GM21529 (cell line): ENCODE results near the gene JPT2.
A peak's percentile ranks its signal among the peaks of the same experiment; 100 is the strongest.

Source experiments
- ATAC-seq: cut with Tn5 transposase; IDR thresholded peaks from one replicate; pipeline ENCODE4 v1.9.1; 2021; ENCODE audit not compliant: unreplicated experiment

JPT2 gene

DNA sequence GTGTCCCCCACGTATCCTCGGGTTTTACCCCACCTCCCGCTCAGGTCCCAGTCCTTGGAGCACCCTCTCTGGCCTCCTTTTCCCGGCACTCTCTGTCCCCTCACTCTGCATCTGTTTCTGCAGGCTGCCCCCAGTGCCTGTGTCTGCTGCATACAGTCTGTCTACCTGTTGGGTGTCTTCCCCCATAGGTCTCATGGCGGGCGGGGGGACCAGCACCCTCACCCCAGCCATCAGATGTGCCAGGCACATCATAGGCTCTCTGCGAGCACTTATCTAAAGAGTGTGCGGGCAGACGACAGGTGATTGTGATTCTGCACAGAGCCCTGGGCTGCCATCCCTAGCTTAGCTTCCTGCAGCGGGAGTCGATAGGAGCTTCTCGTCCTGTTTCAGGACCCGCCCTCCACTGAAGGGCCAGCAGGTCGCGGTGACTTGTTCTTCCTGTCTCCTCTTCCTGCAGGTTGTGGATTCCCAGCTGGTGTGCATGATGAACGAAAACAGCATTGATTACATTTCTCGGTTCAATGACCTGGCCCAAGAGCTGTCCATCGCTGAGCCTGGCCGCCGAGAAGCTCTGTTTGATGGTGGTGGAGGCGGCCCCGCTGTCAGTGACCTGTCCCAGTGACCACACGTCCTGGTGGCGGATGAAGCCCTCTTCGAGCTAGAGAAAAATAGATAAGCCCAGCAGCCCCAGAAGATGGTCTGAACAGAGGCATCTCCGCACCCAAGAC, 4.5 kb upstream of the JPT2 start:
- no peak for ATAC-seq

DNA sequence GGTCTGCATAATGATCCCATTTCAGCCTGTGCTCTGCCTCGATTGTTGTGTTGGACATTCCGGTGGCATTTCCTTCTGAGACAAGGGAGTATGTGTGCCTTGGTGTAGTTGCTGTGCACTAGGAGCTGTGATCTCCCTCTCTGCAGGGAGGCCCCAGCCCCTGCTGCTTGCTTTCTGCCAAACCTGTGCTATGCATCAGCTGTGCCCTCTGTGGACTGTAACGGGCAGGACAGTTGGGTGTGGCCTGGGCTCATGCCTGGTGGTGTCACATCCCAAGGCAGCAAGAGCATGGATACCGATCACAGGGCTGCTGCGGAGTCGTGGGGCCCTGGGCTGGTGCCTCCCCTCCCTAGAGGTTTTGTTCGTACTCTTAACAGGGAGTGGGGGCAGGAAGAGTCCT, 3.8 kb upstream of the JPT2 start:
- ATAC-seq: no peak

DNA sequence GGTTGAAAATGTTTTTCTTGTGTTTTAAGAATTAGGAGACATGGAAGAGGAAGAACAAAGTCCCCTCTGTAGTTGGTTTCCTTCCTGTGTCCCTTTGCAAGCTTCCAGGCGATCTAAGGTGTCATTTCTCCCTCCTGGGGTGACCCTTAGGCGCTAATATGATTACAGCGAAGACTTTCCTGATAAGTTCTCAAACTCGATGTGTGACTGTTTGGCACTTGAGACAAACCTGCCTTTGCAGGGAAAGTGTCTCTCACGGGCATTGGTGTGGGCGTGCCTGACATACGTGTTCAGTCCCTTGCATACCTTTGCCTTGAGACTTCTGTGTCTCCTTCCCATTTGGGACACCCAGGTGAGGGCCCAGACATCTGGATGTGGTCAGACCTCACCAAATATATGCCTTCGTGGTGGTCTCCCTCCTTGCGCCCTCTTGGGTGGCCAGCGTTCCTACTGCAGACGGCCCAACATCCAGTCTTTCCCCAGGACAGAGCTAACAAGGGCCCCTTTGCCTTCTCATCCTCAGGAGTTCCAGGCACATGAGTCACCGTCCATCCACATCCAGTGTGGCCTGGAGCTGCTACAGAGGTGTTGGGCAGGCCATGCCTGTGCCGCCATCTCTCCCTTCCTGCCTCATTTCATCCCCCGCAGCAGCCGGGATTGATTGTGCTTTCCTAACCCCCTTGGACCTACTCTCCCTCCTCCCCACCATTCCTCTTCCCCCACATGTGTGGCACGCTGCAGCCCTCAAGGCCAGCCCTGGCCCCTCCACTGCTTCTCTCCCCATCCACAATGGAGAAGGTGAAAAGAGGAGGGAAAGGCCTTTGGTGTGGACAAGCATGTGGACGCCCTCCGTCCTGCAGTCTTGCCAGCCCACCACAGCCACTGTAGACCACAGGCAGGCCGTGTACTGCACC, 3.1 kb upstream of the JPT2 start:
- ATAC-seq: no peak

DNA sequence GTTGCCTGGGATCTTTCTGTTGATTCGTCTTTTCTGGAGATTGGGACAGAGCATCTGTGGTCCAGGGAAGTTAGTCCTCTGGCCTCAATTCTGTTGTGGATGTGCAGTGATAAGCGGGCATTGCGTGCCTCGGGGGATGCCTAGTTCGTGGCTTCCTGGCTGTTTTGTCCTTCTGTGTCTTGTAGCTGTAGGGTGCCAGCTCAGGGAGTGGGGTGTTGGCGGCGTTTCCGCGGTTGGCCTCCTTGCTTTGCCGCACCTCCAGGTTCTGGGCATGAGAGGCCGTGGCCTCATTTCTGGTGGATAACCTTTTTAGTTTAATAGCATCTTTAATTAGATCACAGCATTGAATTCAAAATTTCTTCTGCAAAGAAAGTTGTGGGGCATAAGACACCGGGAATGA, 1.4 kb upstream of the JPT2 start:
- ATAC-seq: no peak

DNA sequence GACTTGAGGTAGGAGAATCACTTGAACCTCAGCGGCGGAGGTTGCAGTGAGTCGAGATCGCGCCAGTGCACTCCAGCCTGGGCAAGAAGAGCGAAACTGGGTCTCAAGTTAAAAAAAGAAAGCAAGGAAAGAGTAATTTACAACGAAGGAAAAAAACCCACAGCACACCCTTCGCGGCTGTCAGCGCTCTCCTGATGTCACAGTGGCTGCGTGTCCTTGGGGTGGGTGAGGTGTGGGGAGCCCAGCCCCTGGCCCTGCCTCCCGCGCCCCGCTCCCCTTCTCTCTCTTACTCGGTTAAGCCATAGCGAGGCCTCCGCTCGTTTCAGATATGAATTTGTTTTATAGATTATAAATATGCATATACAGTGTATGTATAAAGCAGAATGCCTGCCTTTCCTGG, 740 bp upstream of the JPT2 start:
- ATAC-seq: no peak

DNA sequence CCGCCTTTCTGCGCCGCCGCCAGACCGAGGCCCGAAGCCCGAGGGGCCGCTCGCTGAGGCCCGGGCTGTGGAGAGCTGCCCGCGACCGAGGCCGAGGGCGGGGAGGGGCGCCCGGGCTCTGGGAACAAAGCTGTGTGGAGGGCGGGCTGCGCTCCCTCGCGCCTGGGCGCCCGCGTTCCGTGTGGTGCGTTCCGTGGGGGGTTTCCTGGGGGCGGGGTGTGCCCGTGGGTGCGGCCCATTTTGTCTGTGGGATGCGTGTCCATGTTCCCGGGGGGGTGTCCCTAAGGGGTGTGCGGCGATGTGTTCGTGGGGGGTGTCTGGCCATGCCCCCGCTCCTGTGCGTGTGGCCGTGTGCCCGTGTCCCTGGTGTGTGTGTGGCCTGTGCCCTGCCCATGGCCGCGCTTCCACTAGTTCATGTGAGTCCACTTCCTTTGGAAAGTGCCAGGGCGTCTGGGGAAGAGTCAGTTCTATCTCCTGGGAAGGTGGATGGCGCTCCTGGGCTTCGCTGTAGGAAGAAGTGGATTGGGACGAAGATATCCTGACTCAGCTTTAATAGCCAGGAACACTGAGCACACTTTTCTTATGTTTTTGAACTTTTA, 520 bp downstream of the JPT2 start:
- peak; percentile 13 for ATAC-seq

DNA sequence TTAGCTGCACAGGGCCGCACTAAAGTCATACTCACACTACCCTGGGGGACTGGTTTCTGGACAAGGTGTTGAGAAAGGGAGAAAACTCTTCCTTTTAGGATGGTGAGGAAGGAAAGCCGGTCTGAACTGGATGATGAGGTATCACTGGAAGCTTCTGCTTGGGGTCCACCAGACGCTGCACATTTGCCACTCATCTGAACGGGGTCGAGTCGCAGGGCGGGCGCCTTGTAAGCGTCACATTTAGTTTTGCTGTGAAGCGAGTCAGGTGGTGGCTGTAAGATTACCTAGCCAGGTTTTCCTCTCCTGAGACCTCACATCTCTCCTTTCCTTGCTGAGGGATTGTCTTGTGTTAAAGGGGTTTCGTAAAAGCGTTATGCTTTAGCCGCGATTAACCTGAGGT, 2.3 kb downstream of the JPT2 start:
- no peak for ATAC-seq

DNA sequence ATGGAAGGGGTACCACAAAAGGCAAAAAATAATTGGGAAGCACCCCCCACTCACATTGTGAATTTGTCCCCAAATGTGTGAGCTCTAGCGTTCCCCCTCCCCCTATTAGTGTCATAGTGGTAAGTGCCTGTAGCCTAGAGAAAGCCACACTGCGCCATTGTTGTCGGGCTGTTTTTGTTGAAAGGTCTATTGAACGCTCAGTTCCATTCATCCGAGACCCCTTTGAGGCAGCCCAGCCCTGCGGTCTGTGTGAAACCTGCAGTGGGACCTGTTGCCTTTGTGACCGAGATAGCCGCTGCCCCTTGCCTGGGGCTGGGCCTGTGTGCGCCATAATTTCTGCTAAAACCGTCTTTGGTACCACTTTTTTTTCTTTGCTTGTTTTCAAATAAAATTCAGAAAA, 3.0 kb downstream of the JPT2 start:
- no peak for ATAC-seq

DNA sequence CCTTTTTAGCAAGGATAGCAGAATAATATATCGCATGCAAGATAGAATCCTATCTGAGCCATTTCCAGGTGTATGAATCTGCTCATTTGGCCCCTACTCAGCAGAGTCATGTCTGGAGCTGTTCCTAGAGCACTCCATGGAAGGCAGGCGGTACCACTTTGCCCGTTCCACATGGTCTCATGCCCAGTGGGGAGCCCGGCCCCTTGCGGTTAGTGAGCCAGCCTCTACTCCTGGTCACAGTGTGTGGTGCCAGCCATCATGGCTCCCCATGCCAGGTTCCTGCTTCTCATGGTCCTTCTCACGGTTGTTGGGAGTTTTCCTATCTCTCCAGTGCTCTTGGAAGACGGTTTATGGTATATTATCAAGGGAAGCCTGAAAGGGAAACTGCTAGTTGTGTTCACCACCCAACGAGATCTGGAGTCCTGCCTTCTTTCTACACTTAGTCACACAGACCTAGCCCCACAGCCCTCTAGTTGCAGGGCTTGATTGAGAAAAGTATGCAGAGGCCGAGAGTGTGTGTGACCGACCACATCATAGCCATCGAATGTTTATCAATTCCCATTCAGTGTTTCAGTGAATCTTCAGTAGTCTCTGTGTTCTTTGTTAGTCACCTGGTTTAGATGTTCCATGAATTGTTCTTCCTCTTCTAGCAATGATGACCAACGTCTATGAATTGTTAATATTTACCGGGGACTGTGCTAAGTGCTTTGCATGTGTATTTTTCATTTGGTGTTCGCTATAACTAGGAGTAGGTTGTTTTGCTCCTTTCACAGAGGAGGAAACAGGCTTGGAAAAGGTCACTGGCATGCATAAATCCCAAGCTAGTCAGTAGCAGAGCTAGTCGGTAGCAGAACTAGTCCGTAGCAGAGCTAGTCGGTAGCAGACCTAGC, 9.6 kb downstream of the JPT2 start:
- no peak for ATAC-seq

DNA sequence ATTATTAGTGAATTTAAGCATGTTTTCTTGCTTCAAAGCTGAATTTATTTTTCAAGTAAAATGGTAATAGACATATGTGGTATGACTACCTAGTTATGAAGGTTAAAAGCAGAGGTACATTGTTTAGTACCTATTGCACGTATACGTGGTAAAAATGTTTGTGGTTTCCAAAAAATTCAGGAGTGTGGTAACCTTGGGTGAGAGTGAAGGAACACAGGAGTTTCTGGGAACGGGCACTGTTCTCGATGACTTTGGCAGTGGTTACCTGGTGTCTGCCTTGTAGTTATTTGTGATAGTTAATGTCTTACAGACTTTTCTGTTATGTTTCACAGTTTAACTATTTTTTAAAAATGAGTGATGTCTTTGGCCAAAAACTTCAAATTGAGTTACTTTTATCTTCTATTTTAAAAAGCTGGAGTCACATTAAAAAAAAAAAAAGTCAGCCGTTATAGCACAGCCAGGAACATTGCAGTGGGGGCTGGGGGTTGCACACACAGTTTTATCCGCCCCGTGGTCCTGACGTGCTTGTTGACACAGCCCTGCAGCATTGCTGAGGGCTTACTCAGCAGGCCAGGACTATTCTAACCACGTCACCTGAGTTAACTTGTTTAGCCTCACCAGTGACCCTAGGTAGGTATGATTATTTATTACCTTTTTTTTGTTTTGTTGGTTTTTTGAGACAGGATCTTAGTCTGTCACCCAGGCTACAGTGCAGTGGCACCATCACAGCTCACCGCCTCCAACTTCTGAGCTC, 10.9 kb downstream of the JPT2 start:
- ATAC-seq: no peak

DNA sequence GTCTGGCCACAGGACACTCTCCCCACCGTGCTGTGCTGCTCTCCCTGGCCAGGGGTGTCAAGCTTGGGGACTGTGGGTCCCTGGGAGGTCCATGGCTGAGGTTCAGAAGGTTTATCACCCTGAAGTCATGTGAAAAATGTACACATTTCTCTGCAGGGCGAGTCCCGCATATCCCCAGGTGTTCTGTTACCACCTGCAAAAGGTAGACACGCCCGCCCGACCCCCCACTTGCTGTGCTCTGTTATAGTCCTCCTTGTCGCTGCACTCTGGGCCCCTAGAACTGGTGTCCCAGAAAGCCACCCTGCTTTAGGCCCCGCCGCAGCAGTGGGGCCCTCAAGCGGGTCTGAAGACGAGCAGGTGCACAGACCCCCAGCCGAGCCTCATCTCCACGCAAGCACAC, 11.8 kb downstream of the JPT2 start:
- ATAC-seq: no peak

DNA sequence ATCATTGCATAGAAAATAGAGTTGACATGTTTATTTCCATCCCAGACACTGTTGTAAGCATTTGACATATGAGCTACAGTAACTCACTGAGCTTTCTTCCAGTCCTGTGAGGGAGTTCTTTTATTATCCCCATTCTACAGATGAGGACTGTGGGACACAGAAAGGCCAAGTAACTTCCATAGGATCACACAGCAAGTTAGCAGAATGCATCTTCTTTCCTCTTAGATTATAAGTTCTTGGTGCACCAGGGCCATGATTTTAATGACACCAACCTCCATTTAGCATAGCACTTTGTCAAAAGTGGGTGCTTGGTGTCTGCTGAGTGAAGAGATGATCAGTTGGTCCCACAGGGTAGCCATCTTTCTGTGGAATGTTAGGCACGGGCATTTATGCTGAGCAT, 12.7 kb downstream of the JPT2 start:
- no peak for ATAC-seq

DNA sequence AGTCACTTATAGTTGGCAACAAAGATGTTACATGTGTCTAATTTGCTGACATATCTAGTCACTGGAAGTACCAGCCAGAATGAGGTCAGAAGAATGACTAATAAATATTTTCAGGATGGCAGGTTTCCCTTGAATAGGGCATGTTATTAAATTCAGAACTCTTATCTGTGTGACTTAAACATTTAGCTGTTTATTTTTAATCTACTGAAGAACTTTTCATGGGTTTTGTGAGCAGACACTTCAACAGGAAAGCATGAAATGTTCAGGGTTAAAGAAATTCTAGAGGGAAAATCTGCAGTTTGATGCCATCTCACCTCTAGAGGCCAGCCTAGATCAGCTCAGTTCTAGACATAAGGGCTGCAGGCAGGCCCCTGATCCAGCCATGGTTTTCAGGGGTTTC, 13.2 kb downstream of the JPT2 start:
- ATAC-seq: no peak

DNA sequence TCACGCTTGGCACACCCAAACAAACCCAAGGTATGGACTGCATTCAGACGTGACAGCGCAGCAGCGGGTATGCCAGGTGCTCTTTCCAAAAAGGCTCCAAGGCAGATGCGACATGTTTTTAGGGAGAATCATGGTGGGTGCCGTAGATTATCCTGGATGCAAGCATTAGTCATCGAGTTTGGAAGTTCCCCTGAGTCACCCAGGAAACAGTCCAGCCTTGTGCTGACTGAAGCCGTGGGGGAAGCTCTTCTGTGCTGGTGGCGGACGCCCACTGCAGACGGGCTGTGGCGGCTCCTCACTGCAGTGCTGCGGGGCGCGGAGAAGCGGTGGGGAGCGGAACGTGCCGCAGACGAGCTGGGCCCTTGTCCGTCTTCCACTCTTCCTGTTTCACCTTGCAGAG, 13.9 kb downstream of the JPT2 start:
- no peak for ATAC-seq

DNA sequence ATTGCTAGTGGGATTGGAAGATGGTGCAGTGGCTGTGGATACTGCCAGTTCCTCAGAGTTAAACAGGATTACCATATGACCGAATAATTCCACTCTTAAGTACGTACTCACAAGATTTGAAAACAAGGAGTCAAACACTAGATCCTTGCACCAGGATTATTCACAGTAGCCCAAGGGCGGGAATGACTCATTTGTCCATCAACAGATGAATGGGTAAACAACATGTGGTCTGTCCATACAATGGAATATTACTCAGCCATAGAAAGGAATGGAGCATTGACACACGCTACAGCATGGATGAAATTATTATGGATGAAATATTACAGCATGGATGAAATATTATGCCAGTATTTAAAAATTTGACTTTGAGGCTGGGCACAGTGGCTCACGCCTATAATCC, 18.8 kb downstream of the JPT2 start:
- no peak for ATAC-seq

DNA sequence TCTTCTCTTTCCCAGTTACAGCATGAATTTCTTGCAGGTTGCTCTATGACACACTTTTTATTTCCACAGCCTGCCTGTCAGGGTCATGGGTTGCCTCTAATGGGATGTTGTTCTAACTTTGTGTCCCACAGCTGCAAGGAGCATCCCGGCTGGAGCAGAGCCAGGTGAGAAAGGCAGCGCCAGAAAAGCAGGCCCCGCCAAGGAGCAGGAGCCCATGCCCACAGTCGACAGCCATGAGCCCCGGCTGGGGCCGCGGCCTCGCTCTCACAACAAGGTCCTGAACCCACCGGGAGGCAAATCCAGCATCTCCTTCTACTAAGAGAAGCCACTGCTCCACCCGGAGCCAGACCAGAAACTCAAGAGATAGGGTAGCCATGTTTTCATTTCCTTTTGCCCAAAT, 20.6 kb downstream of the JPT2 start:
- no peak for ATAC-seq

DNA sequence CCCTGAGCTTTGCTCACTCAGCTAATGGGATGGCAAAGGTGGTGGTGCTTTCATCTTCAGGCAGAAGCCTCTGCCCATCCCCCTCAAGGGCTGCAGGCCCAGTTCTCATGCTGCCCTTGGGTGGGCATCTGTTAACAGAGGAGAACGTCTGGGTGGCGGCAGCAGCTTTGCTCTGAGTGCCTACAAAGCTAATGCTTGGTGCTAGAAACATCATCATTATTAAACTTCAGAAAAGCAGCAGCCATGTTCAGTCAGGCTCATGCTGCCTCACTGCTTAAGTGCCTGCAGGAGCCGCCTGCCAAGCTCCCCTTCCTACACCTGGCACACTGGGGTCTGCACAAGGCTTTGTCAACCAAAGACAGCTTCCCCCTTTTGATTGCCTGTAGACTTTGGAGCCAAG, 22.2 kb downstream of the JPT2 start:
- ATAC-seq: no peak

DNA sequence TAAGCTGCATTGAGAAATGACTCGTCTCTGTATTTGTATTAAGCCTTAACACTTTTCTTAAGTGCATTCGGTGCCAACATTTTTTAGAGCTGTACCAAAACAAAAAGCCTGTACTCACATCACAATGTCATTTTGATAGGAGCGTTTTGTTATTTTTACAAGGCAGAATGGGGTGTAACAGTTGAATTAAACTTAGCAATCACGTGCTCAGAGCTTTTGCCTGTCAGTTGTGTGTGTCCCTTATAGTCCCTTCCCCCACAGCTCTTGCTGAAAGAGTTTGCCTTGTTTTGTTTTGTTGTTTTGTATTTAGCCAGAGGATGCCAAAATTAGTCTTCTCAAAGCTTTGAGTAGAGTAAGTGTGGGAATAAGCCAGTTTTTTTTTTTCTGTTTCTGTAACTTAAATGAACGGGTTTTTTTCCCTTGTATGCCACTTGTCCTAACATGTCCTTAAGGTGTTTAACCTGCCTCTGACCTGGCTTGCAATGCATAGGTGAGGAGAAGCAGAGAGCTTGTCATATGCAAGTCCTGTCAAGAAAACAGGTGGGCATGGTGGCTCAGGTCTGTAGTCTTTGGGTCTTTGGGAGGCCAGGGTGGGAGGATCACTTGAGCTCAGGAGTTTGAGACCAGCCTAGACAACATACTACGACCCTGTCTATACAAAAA, 23.3 kb downstream of the JPT2 start:
- no peak for ATAC-seq

DNA sequence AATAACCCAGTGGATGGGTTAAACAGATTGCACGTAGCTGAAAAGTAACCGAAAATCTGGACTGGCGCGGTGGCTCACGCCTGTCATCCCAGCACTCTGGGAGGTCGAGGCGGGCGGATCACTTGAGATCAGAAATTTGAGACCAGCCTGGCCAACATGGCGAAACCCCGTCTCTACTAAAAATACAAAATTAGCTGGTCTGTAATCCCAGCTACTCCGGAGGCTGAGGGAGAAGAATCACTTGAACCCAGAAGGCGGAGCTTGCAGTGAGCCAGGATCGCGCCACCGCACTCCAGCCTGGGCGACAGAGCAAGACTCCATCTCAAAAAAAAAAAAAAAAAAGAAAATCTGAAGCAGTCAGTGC, 27.2 kb downstream of the JPT2 start:
- peak; percentile 9 for ATAC-seq
